Stimulated activated CD8-positive, alpha-beta memory T cell treated with anti-CD3 and anti-CD28 coated beads, Interleukin-7, amount 100 ng/mL, for 48 hours (primary cell): ENCODE results near the gene NR0B2.
"Not testable (repeated sequence)": the region's sequence is repeated elsewhere in the genome, so short reads cannot be mapped to it uniquely, and the experiment has no call there.

Source experiments
- DNase-seq, 2 donors: peaks; one replicate each; pipeline ENCODE4 v3.0.0-alpha.2; 2020; ENCODE audit warnings: low read depth in 1 of 2; ENCODE audit errors: extremely low read depth in 1 of 2

NR0B2 gene

DNA sequence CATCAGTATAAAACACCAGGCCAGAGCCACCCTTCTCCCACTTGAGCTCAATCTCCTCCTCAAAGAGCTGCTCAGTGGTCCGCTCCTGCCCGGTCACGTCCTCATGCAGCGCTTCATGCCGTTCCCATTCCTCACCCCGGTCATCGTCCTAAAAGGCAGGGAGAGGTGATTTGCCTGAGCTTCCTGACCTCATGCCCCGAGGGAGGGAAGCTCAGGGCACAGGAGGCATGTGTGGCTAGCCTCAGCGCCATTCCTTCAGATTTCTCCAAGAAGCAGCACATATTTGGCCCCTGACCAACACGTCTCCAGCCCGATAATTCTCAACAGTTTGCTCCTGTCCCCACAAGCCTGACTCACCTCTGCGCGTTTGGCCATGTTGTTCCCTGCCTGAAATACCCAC lies 19.5 kb downstream of the NR0B2 start:
- no peak for DNase-seq

GRCh38 chr1:26890467-26890796 lies 23.3 kb downstream of the NR0B2 start:
- no peak for DNase-seq

- DNase-seq: peak; percentile 53 to 73
These were observed 24.0 kb downstream of the NR0B2 start, which contains the start of gene GPN2 for GRCh38 chr1:26889551-26890466. TSS of gene GPN2 (minus strand) at chr1:26890283. CDS start at chr1:26890096, 187 bp downstream.

GRCh38 chr1:26888231-26888630 lies 25.5 kb downstream of the NR0B2 start:
- DNase-seq: no peak

DNA sequence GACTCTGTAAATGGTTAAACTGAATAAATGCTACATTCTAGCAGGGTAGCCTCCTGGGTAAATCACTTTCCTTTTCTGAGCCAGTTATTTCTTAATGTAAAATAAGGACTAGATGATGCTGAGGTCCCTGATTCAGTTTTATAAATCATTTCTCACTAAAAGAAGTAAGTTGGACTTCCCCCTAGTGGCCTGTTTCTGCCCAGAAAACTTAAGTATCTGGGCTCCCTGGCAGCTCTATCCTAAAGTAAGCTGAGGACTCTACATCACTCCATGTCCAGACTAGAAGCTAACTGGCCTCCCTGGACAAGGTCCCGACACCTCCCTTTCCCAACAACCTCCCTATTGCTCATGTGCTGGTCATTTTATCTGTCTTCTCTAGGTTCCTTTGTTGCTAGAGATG lies 26.6 kb downstream of the NR0B2 start:
- DNase-seq: no peak

DNA sequence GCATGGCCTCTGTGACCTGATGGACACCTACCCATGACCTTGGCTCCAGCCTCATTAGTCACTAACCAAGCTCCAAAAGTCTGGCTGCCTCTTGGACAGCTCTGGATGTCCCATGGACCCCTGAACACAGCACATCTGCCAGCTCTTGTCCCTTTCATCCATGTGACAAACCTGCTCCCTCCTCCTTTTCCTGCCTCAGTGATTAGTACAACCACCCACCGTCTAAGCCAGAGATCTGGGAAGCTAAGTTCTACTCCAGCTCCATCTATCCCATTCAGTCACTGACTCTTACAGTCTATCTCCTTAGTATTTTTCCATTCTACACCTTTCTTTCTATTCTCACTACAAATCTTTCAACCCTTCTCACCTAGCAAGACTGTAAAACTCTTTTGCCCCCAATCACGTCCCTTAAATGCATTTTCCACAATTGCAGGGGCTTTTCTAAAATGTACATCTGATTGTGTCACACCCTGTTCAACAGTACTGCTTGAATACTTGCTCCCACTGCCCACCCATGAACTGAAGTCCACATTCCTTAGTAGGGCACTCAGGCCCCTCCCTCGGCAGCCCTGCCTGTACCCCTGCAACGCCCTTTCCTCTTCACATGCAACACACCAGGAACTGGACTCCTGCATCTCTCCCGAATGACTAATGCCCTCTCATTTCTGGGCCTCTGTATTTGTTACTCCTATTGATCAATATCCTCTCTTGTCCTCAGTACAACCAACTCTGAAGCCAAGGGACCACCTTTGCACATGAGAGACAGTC lies 30.9 kb downstream of the NR0B2 start:
- DNase-seq: no peak

- not testable (repeated sequence) for DNase-seq
These were observed 32.2 kb downstream of the NR0B2 start for GRCh38 chr1:26881611-26882010.

- DNase-seq: no peak
These were observed 34.0 kb downstream of the NR0B2 start for GRCh38 chr1:26879793-26880192.

DNA sequence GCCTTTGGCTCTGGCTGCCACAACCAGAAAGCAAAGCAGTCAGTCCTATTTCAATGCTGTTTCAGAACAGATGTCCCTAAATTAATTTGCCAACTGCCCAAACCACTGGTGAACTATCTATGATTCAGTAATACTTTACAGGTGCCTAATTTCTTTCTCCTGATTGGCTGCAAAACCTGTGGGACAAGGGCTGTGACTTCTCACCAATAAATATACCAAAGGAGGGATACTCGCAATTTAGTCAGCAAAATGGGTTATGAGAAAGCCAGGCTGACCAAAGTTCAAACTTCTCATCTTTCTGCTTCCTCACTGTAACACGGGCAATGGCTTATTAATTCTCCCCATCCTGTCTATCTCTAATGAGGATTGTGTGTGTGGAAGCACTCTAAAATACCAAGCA lies 36.4 kb downstream of the NR0B2 start:
- DNase-seq: no peak

DNA sequence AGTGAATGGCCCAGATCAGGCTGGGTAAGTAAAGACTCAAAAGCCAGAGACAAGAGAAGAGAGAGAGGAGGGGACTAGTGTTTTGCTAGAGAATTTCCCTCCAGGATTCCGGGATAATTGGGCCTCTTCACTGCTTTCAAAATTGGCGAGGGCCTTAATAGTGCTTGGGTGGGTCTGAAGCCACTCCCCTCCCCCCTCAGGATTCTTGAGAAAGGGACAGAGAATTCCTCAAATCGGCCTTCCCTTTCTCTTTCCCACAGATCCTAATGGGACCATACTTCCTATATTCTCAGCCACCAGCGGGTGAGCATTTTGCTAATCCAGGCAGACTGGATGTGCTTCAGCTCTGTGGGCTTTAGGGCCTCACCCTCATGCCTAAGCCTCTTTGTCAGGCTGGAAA lies 38.9 kb downstream of the NR0B2 start:
- DNase-seq: no peak

DNA sequence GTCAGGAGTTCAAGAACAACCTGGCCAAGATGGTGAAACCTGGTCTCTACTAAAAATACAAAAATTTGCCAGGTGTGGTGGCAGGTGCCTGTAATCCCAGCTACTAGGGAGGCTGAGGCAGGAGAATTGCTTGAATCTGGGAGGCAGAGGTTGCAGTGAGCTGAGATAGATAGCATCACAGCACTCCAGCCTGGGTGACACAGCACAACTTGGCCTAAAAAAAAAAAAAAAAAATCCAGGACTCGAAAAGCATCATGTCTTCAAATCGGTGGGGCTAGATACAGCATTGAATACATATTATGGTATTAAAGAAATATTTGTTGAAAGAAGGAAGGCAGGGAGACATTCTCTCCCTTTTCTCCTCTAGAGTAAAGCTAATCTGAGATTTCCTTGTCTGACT lies 40.7 kb downstream of the NR0B2 start:
- not testable (repeated sequence) for DNase-seq

GRCh38 chr1:26864610-26865480 lies 48.9 kb downstream of the NR0B2 start:
- DNase-seq: peak; percentile 93 to 98

DNA sequence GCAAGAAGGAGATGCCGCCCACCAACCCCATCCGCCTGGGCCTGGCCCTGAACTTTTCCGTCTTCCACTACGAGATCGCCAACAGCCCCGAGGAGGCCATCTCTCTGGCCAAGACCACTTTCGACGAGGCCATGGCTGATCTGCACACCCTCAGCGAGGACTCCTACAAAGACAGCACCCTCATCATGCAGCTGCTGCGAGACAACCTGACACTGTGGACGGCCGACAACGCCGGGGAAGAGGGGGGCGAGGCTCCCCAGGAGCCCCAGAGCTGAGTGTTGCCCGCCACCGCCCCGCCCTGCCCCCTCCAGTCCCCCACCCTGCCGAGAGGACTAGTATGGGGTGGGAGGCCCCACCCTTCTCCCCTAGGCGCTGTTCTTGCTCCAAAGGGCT lies 50.1 kb downstream of the NR0B2 start:
- no peak for DNase-seq

DNA sequence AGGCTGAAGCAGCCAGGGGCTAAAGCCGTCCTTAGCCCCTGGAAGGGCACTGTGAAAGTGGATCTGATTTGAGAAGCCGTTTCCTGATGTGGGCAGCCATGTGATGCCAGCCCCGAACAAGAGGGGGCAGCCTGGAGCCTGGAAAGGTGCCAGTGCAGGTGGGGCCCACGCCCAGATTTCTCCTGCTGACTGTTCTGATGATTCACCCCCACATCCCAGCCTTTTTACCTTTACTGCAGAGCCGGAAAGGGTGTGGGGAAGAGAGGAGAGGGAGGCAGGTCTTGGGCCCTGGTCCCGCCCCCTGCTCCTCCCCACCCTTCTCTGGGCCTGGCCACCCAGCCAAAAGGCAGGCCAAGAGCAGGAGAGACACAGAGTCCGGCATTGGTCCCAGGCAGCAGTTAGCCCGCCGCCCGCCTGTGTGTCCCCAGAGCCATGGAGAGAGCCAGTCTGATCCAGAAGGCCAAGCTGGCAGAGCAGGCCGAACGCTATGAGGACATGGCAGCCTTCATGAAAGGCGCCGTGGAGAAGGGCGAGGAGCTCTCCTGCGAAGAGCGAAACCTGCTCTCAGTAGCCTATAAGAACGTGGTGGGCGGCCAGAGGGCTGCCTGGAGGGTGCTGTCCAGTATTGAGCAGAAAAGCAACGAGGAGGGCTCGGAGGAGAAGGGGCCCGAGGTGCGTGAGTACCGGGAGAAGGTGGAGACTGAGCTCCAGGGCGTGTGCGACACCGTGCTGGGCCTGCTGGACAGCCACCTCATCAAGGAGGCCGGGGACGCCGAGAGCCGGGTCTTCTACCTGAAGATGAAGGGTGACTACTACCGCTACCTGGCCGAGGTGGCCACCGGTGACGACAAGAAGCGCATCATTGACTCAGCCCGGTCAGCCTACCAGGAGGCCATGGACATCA lies 50.7 kb downstream of the NR0B2 start, which contains the start of gene SFN:
SFN (plus strand) TSS at position 369 of the 904 bp plus-strand sequence; CDS start at position 433, 64 bp downstream.
- peak; percentile 31 to 53 for DNase-seq

GRCh38 chr1:26861889-26862378 lies 51.8 kb downstream of the NR0B2 start:
- DNase-seq: no peak
